ENCODE data around the gene COQ4.

- TF ChIP-seq CTCF (IDR thresholded peaks at IDR 0.05), result no peak
- TF ChIP-seq ZFX (IDR thresholded peaks at IDR 0.05; ENCODE audit: borderline replicate concordance), result no peak
These were observed 40.1 kb downstream of the COQ4 start for GRCh38 chr9:128362774-128363173.
